AG09319 (cell line): Measurements from ENCODE around the gene PIPOX.

Experiments
- DNase-seq: peaks from one replicate; pipeline ENCODE4 v3.0.0-alpha.2; 2010; ENCODE audit warnings: low read depth; ENCODE audit errors: extremely low read depth
- CTCF ChIP-seq: IDR thresholded peaks from 2 replicates; pipeline ENCODE4 v1.5.1; 2011; ENCODE audit warnings: low read depth, mild to moderate bottlenecking, inconsistent platforms, low read length, moderate library complexity

Gene PIPOX

GRCh38 chr17:29076087-29076486 lies 33.1 kb downstream of the PIPOX start:
- no peak for TF ChIP-seq CTCF
- no peak for DNase-seq

GRCh38 chr17:29076722-29077121 lies 33.8 kb downstream of the PIPOX start:
- no peak for DNase-seq
- no peak for TF ChIP-seq CTCF

- no peak for TF ChIP-seq CTCF
- no peak for DNase-seq
Measured at GRCh38 chr17:29077320-29077719, 34.4 kb downstream of the PIPOX start.

GRCh38 chr17:29078183-29079045 lies 35.5 kb downstream of the PIPOX start:
- DNase-seq: no peak
- no peak for TF ChIP-seq CTCF

GRCh38 chr17:29079433-29079832 lies 36.5 kb downstream of the PIPOX start:
- no peak for DNase-seq
- TF ChIP-seq CTCF: no peak

GRCh38 chr17:29079887-29080286 lies 36.9 kb downstream of the PIPOX start:
- DNase-seq: no peak
- no peak for TF ChIP-seq CTCF

- DNase-seq: no peak
- TF ChIP-seq CTCF: no peak
Measured at GRCh38 chr17:29080323-29080722, 37.4 kb downstream of the PIPOX start.
